ENCODE data around the gene ETS1.

DNA sequence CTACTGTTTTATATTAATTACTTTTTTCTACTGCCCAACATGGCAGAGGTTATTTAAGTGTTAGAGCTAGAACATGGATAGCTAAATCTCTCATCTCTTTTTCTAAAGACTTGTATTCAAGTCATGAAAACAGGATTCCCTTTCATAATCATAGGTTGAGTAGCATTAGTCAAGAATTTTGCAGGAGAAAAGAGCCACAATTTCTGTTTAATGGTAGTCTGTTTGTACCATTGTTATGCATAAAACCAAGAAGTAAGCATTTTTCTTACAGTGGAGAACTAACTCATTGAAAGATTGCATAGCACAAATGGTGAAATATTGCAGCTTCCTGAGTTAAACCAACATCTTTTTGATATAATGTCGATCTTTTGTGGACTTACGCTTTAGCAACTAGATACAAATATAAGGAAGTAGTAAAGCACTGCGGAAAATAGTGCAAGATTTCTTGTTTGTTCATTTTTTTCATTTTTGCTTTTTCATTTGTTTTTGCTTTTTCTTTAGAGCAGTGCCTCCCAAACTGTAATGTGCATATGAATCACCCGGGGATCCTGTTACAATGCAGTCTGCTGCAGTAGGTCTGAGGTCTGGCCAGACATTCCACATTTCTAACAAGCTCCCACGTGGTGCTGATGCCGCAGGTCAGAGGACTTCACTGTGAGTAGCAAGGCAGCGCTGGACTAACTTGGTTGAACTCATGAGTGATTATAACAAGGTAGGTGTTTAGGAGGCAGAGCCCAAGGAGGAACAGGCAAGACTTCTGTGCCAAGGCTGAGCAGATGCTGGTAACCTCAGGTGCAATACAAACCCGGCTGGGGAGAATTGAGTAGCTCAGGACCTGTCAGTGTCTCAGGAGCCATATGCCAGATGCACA, 4.6 kb downstream of the ETS1 start:
- TF ChIP-seq, protein P1, sequence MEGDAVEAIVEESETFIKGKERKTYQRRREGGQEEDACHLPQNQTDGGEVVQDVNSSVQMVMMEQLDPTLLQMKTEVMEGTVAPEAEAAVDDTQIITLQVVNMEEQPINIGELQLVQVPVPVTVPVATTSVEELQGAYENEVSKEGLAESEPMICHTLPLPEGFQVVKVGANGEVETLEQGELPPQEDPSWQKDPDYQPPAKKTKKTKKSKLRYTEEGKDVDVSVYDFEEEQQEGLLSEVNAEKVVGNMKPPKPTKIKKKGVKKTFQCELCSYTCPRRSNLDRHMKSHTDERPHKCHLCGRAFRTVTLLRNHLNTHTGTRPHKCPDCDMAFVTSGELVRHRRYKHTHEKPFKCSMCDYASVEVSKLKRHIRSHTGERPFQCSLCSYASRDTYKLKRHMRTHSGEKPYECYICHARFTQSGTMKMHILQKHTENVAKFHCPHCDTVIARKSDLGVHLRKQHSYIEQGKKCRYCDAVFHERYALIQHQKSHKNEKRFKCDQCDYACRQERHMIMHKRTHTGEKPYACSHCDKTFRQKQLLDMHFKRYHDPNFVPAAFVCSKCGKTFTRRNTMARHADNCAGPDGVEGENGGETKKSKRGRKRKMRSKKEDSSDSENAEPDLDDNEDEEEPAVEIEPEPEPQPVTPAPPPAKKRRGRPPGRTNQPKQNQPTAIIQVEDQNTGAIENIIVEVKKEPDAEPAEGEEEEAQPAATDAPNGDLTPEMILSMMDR (IDR thresholded peaks at IDR 0.05), result no peak
- TF ChIP-seq EZH2phosphoT487 (IDR thresholded peaks at IDR 0.05) (no peak), EZH2 (IDR thresholded peaks at IDR 0.05) (no peak)
